GM23248 (cell line): ENCODE results near the gene ST6GAL2. TPM values are rescaled to one million over a fixed set of nuclear protein-coding genes. Genes with fewer than 3 reads are reported as not detected.

Experiments used
- DNase-seq: peaks from one replicate; pipeline ENCODE4 v3.0.0-alpha.2; 2015
- H2AFZ ChIP-seq: fragments of 200-600 bp; sonication (generic); 2 replicates; pipeline ENCODE4 v1.6.1; 2016; ENCODE audit warnings: antibody characterized with exemption
- H3F3A ChIP-seq: fragments of 200-600 bp; sonication (generic); 2 replicates; pipeline ENCODE4 v1.6.1; 2016; ENCODE audit warnings: mild to moderate bottlenecking, antibody characterized with exemption, mixed run types; ENCODE audit not compliant: insufficient read depth
- H3K27ac ChIP-seq: fragments of 200-600 bp; sonication (generic); 2 replicates; pipeline ENCODE4 v1.5.1; 2016; ENCODE audit warnings: mild to moderate bottlenecking
- H3K27me3 ChIP-seq: fragments of 200-600 bp; sonication (generic); replicated peaks from 2 replicates; pipeline ENCODE4 v1.6.1; 2016; ENCODE audit warnings: mild to moderate bottlenecking; ENCODE audit not compliant: insufficient read depth
- H3K36me3 ChIP-seq: fragments of 200-600 bp; sonication (generic); 2 replicates; pipeline ENCODE4 v1.6.1; 2016; ENCODE audit warnings: low read depth, mild to moderate bottlenecking
- H3K4me1 ChIP-seq: fragments of 200-600 bp; sonication (generic); 2 replicates; pipeline ENCODE4 v1.6.1; 2016; ENCODE audit warnings: mild to moderate bottlenecking; ENCODE audit not compliant: insufficient read depth
- H3K4me2 ChIP-seq: fragments of 200-600 bp; sonication (generic); one replicate; pipeline ENCODE4 v1.6.1; 2016; ENCODE audit warnings: mild to moderate bottlenecking; ENCODE audit not compliant: unreplicated experiment
- H3K4me3 ChIP-seq: fragments of 200-600 bp; sonication (generic); 2 replicates; pipeline ENCODE4 v1.5.1; 2016; ENCODE audit warnings: mild to moderate bottlenecking
- H3K79me2 ChIP-seq: fragments of 200-600 bp; sonication (generic); 2 replicates; pipeline ENCODE4 v1.6.1; 2016; ENCODE audit warnings: mild to moderate bottlenecking; ENCODE audit not compliant: insufficient read depth
- H3K9ac ChIP-seq: fragments of 200-600 bp; sonication (generic); 2 replicates; pipeline ENCODE4 v1.6.1; 2016; ENCODE audit warnings: mild to moderate bottlenecking
- H3K9me2 ChIP-seq: fragments of 200-600 bp; sonication (generic); 2 replicates; pipeline ENCODE4 v1.6.1; 2016; ENCODE audit warnings: mixed run types, mild to moderate bottlenecking, moderate library complexity; ENCODE audit not compliant: insufficient read depth
- H3K9me3 ChIP-seq: fragments of 200-600 bp; sonication (generic); one replicate; pipeline ENCODE4 v1.6.1; 2017; ENCODE audit warnings: low read depth
- H4K20me1 ChIP-seq: fragments of 200-600 bp; sonication (generic); 2 replicates; pipeline ENCODE4 v1.6.0; 2016; ENCODE audit not compliant: insufficient read depth
- EZH2 ChIP-seq: fragments of 200-600 bp; sonication (generic); IDR thresholded peaks from 2 replicates; pipeline ENCODE4 v1.6.1; 2018; ENCODE audit warnings: antibody characterized with exemption, mild to moderate bottlenecking; ENCODE audit not compliant: insufficient read depth, poor library complexity, severe bottlenecking
- EZH2phosphoT487 ChIP-seq: fragments of 200-600 bp; sonication (generic); IDR thresholded peaks from 2 replicates; pipeline ENCODE4 v1.6.1; 2018; ENCODE audit warnings: antibody characterized with exemption, moderate library complexity, mild to moderate bottlenecking, low read depth; ENCODE audit not compliant: insufficient read depth
- WGBS, 2 experiments: methylation state at CpG; one replicate each; pipeline ENCODE4 v1.1.6; 2015 to 2017; ENCODE audit warnings: low lambda C conversion rate in 2 of 2, low coverage in 1 of 2; ENCODE audit errors: missing lambda C conversion rate in 2 of 2; 5-methylcytosine and 5-hydroxymethylcytosine counted together
- in situ Hi-C: fragments of 300-500 bp; cut with MboI; formaldehyde crosslinking; loops from 2 replicates; pipeline ENCODE4 v1.15.0; 2020
- polyA plus RNA-seq: library from polyadenylated mRNA; unstranded; fragments of >200 nt; fragmentation: Nextera tagmentation; extraction: Ambion mirVana; gene quantifications from 2 replicates; pipeline ENCODE4 v1.2.1, GENCODE V29; 2016
- total RNA-seq: library from RNA; depleted of rRNA; stranded (reverse); fragments of >200 nt; shearing (Covaris generic); gene quantifications from 2 replicates; pipeline ENCODE4 v1.2.3, GENCODE V29; 2014

Gene ST6GAL2
- total and polyA plus RNA-seq, 2 experiments from 2014 or later = not detected

DNA sequence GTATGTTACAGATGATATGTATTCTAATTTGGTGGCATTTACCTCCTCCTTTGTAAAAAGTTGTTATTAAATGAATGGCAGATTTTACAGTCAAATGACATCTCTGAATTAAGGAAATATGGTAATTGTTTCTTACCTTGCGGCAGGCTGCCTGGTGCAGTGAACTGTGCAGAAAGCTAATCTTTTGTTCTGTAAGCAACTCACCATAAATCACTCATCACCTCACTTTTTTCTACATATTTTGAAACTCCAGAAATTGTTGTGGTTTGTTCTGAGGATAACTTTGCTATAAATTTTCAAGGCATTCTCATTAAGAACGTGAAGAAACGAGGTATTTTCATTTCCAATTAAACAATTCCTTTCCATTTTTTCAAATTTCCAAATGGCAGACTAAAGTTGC is 52.7 kb downstream of the ST6GAL2 start:
- Histone ChIP-seq H3K9me2 (no peaks in the 10 kb centered on the region), H3K4me1 (no peaks in the 10 kb centered on the region), H4K20me1 (no peaks in the 10 kb centered on the region), H3K79me2 (no peaks in the 10 kb centered on the region), H3K9ac (no peak overlapping the region), H3K27ac (no peak overlapping the region), H3K4me3 (no peak overlapping the region), H3K36me3 (no peaks in the 10 kb centered on the region), H3K4me2 (no peak overlapping the region), H3F3A (no peaks in the 10 kb centered on the region), H3K9me3 (no peaks in the 10 kb centered on the region), H3K27me3 (peaks cover 5% of the 10 kb centered on the region; the same call in 1 of the 2 replicates), H2AFZ (no peak overlapping the region)
- DNase-seq = no peak
- TF ChIP-seq EZH2phosphoT487 (no peak), EZH2 (no peak)
- in situ Hi-C loops = no loop called here
- 26 to 29% methylated on average over 3 of the region's 3 CpGs for WGBS, 2 experiments

DNA sequence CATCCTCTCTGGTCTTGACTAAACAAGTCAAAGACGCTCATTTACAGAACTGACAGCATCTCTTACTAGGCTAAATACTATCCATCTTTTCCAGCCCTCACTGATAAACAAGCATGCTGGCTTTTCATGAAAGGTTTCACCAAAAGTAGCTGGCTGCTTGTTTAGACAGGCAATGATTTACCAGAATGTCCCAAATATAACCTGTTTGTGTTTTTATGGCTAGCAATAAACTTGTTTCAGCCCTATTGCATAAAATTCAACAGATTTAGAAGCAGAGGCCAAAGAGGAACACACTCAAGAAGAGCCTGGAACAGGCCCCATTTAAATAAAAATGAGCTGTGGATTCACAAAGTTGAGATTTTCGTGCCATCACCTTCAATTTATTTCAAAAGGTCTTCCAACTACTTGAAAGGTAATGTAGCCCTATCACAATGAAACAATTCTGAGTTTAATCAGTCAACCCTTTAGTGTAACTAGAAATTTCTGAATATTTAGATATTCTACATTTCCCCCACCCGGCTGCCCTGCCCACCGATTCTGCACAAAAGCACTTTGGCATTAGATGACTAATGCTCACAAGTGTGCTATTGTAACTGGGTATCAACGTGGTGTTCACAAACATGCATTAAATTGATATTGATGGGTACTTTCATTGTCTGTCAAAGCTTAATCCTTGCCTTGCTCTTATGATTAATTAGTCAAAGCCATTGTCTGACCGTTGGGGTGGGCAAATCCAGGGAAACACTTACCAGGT is 54.0 kb downstream of the ST6GAL2 start:
- Histone ChIP-seq H3K27me3 (peaks cover 5% of the 10 kb centered on the region; the same call in 1 of the 2 replicates), H3K9me2 (no peaks in the 10 kb centered on the region), H3K36me3 (no peaks in the 10 kb centered on the region), H3K4me3 (no peak overlapping the region), H3K4me2 (no peak overlapping the region), H3K4me1 (no peaks in the 10 kb centered on the region), H3F3A (no peaks in the 10 kb centered on the region), H3K9ac (no peak overlapping the region), H4K20me1 (no peaks in the 10 kb centered on the region), H3K9me3 (no peaks in the 10 kb centered on the region), H3K27ac (no peak overlapping the region), H2AFZ (no peak overlapping the region), H3K79me2 (no peaks in the 10 kb centered on the region)
- WGBS, 2 experiments = 19 to 20% methylated on average over 6 of the region's 6 CpGs
- in situ Hi-C loops = no loop called here
- TF ChIP-seq EZH2 (no peak), EZH2phosphoT487 (no peak)
- DNase-seq = no peak

DNA sequence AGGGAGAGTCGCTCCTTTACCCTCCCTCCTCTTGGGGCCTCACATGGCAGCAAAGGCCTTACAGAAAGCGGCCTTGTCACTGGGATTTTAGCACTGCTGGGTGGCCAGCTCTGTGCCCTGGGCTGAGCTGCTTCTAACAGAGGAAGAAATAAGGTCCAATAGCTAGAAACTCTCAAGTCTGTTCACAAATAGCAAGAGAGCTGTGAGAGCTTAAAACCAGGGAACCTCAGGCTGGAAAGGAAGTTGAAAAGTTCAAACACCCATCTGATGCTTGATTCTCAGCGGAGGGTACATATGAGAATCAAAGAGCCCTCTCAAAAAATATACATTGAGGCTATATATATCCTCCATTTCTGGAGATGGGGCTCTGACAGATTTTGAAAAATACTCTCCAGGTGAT is 54.7 kb downstream of the ST6GAL2 start:
- H3K27ac ChIP-seq = no peak overlapping the region
- no peaks in the 10 kb centered on the region for H4K20me1 ChIP-seq
- no peak overlapping the region for H3K4me2 ChIP-seq
- no peak overlapping the region for H3K9ac ChIP-seq
- TF ChIP-seq EZH2 = no peak
- no peaks in the 10 kb centered on the region for H3K4me1 ChIP-seq
- no peaks in the 10 kb centered on the region for H3K9me3 ChIP-seq
- no peaks in the 10 kb centered on the region for H3K36me3 ChIP-seq
- in situ Hi-C loops = no loop called here
- H3K9me2 ChIP-seq = no peaks in the 10 kb centered on the region
- no peaks in the 10 kb centered on the region for H3K79me2 ChIP-seq
- no peak overlapping the region for H3K4me3 ChIP-seq
- no peaks in the 10 kb centered on the region for H3F3A ChIP-seq
- DNase-seq = no peak
- WGBS, 2 experiments = 30 to 31% methylated on average over 3 of the region's 3 CpGs
- H2AFZ ChIP-seq = no peak overlapping the region
- H3K27me3 ChIP-seq = peaks cover 5% of the 10 kb centered on the region; the same call in 1 of the 2 replicates

DNA sequence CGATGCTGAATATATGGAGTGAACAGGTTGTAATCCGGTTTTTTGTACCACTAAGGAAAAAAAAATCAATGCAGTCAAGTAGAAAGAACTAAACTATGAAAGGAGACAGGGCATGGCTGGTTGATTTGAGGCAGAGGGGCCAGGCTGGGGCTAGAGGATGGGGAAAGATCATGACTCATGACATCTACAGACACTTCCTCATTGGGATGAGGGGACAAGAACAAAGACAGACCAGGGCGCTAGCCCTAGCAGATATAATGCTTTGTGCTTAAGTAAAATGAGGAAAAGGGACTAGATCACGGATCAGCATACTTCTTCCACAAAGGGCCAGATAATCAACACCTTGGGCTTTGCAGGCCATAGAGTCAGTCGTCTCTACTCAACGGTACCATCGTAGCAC is 55.8 kb downstream of the ST6GAL2 start:
- 55% methylated on average over 7 of the region's 7 CpGs for WGBS, 2 experiments
- no peak overlapping the region for H3K9ac ChIP-seq
- H3K36me3 ChIP-seq = no peaks in the 10 kb centered on the region
- no peaks in the 10 kb centered on the region; the same call in 1 of the 2 replicates for H3K27me3 ChIP-seq
- no peak overlapping the region for H3K4me3 ChIP-seq
- in situ Hi-C loops = no loop called here
- H4K20me1 ChIP-seq = no peaks in the 10 kb centered on the region
- DNase-seq = no peak
- no peak for TF ChIP-seq EZH2phosphoT487
- TF ChIP-seq EZH2 = no peak
- no peaks in the 10 kb centered on the region for H3K9me2 ChIP-seq
- no peak overlapping the region for H3K27ac ChIP-seq
- no peak overlapping the region for H3K4me2 ChIP-seq
- no peaks in the 10 kb centered on the region for H3K9me3 ChIP-seq
- no peaks in the 10 kb centered on the region for H3K79me2 ChIP-seq
- H2AFZ ChIP-seq = no peak overlapping the region
- H3F3A ChIP-seq = no peaks in the 10 kb centered on the region
- no peaks in the 10 kb centered on the region for H3K4me1 ChIP-seq
